ENCODE data around the gene GNG3.
"Not testable (repeated sequence)": the region's sequence is repeated elsewhere in the genome, so short reads cannot be mapped to it uniquely, and the experiment has no call there.

The GNG3 gene

GRCh38 chr11:62716816-62717215 lies 9.3 kb downstream of the GNG3 start:
- DNase-seq (ENCODE audit: low spot score) (no peak), FAIRE-seq (no peak)

GRCh38 chr11:62719302-62719978 lies 12.0 kb downstream of the GNG3 start:
- no peak for DNase-seq (ENCODE audit: low spot score)
- no peak for FAIRE-seq

- DNase-seq (ENCODE audit: low spot score) (no peak), FAIRE-seq (no peak)
Measured at GRCh38 chr11:62721994-62722393, 14.5 kb downstream of the GNG3 start.

GRCh38 chr11:62724171-62724570 lies 16.7 kb downstream of the GNG3 start:
- FAIRE-seq: no peak
- no peak for DNase-seq (ENCODE audit: low spot score)

GRCh38 chr11:62725646-62726045 lies 18.2 kb downstream of the GNG3 start:
- FAIRE-seq (no peak), DNase-seq (ENCODE audit: low spot score) (no peak)

- FAIRE-seq: no peak
Measured at GRCh38 chr11:62726156-62726914, 18.9 kb downstream of the GNG3 start.

GRCh38 chr11:62726915-62727164 lies 19.4 kb downstream of the GNG3 start:
- DNase-seq (ENCODE audit: low spot score): no peak
- FAIRE-seq: no peak

More at GRCh38 chr11:62726156-62726914, 18.9 kb downstream of the GNG3 start:
- no peak for DNase-seq (ENCODE audit: low spot score)

GRCh38 chr11:62727165-62727871 lies 19.8 kb downstream of the GNG3 start, which contains the start of gene HNRNPUL2:
TSS of gene HNRNPUL2 (minus strand) at chr11:62727457. CDS start at chr11:62727156, 301 bp downstream.
- FAIRE-seq (peak; percentile 40), DNase-seq (ENCODE audit: low spot score) (peak; percentile 98)

GRCh38 chr11:62727872-62728170 lies 20.3 kb downstream of the GNG3 start:
- DNase-seq (ENCODE audit: low spot score) (peak; percentile 90), FAIRE-seq (no peak)

- peak; percentile 86 for DNase-seq (ENCODE audit: low spot score)
- FAIRE-seq: no peak
Measured at GRCh38 chr11:62728171-62728988, 20.9 kb downstream of the GNG3 start, which contains the start of gene TTC9C. TSS of gene TTC9C (plus strand) at chr11:62728486. CDS start at chr11:62728849, 363 bp downstream.

GRCh38 chr11:62730076-62730475 lies 22.6 kb downstream of the GNG3 start:
- not testable (repeated sequence) for DNase-seq (ENCODE audit: low spot score); FAIRE-seq

GRCh38 chr11:62732830-62733229 lies 25.4 kb downstream of the GNG3 start:
- no peak for FAIRE-seq

GRCh38 chr11:62737196-62737595 lies 29.7 kb downstream of the GNG3 start:
- DNase-seq (ENCODE audit: low spot score) (no peak), FAIRE-seq (no peak)

More at GRCh38 chr11:62732830-62733229, 25.4 kb downstream of the GNG3 start:
- no peak for DNase-seq (ENCODE audit: low spot score)

GRCh38 chr11:62747475-62748160 lies 40.1 kb downstream of the GNG3 start:
- DNase-seq (ENCODE audit: low spot score): no peak
- no peak for FAIRE-seq

- not testable (repeated sequence) for FAIRE-seq; DNase-seq (ENCODE audit: low spot score)
Measured at GRCh38 chr11:62749931-62750330, 42.5 kb downstream of the GNG3 start.

GRCh38 chr11:62752177-62752785 lies 44.8 kb downstream of the GNG3 start:
- FAIRE-seq (no peak), DNase-seq (ENCODE audit: low spot score) (no peak)

GRCh38 chr11:62752994-62753735 lies 45.7 kb downstream of the GNG3 start:
- no peak for FAIRE-seq

GRCh38 chr11:62753736-62754603 lies 46.5 kb downstream of the GNG3 start, which contains the start of gene ZBTB3:
TSS of gene ZBTB3 (minus strand) at chr11:62754160. CDS start at chr11:62753664, 496 bp downstream.
- DNase-seq (ENCODE audit: low spot score) (peak; percentile 96), FAIRE-seq (peak; percentile 35)

More at GRCh38 chr11:62752994-62753735, 45.7 kb downstream of the GNG3 start:
- DNase-seq (ENCODE audit: low spot score): no peak
